Measurements from ENCODE around the gene MYO10.
"Not testable (repeated sequence)": the region's sequence is repeated elsewhere in the genome, so short reads cannot be mapped to it uniquely, and the experiment has no call there.

The MYO10 gene

DNA sequence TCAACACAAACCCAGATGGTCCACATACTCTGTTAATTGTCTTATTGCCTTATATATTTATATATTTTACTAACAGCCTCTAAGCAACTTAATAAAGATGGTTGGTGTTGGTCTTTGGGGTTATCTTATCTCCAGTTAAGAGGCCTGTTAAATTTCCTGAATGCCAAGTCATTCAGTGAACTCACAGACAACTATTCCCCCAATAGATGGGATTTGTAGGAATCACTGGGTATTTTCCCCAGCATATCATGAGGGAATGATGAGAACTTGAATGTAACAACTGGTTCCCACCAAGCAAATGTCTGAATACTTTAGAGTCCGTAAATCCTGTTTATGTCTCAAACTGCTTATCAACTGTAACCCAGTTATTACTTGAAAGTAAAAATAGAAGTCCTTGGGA lies 276.6 kb downstream of the MYO10 start:
- DNase-seq, result no peak

DNA sequence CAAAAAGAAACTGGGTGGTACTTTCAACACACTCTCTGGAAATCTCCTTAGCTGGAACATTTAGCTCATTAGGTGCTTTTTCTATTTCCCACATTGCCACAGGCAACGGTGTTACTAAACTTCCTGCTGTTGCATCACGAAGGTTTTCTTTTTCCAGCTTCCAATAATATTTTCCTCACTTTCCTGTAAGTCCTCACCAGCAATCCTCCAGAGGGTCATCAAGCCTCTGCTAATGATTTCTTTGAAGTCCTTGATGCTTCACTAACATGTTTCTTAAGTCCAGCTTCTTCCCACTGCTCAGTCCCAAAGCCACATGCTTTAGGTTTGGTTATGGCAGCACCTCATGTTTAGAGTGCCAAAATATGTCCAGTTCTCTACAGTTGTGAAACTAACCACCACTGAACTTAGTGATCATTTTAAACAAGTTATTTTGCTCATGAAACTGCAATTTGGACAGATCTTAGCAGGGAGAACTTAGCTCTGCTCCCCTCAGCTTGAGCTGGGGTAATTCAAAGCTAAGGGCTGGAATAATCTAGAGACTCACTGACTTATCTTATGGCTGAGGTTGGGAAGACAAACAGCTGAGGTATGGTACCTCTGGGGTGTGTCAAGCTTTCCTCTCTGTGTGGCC lies 279.4 kb downstream of the MYO10 start:
- DNase-seq, result no peak

DNA sequence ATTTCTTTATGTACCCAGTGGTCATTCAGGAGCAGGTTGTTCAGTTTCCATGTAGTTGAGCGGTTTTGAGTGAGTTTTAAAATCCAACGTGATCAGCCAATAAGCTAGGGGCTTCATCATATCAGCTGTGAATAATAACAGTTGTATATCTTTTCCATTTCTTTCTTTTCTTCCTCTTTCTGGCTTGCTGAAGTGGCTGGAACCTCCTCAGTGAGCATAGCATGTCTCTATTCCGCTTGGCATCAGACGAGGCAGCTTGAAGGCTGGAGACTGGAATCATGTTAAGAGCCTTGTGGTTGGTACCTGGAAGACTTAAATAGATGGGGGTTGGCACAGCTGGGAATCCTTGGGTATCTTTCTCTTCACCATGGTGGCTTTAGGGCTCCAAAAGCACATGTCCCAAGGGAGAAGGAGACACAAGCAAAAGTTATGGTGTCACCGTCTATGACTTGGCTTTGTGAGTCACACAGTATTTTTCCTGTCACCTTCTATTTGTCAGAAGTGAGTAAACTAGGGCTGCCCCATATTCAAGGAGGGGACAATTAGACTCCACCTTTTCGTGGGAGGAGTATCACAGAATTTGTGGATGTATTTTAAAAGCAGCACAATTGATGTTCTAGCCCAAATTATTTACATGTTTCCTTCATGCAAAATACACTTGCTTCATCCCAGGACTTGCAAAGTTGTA lies 281.3 kb downstream of the MYO10 start:
- DNase-seq, result no peak

DNA sequence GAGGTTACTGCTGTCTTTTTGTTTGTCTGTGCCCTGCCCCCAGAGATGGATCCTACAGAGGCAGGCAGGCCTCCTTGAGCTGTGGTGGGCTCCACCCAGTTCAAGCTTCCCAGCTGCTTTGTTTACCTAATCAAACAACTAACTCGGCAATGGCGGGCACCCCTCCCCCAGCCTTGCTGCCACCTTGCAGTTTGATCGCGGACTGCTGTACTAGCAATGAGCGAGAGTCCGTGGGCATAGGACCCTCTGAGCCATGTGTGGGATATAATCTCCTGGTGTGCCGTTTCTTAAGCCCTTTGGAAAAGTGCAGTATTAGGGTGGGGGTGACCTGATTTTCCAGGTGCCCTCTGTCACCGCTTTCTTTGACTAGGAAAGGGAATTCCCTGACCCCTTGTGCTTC lies 287.3 kb downstream of the MYO10 start:
- not testable (repeated sequence) for DNase-seq

DNA sequence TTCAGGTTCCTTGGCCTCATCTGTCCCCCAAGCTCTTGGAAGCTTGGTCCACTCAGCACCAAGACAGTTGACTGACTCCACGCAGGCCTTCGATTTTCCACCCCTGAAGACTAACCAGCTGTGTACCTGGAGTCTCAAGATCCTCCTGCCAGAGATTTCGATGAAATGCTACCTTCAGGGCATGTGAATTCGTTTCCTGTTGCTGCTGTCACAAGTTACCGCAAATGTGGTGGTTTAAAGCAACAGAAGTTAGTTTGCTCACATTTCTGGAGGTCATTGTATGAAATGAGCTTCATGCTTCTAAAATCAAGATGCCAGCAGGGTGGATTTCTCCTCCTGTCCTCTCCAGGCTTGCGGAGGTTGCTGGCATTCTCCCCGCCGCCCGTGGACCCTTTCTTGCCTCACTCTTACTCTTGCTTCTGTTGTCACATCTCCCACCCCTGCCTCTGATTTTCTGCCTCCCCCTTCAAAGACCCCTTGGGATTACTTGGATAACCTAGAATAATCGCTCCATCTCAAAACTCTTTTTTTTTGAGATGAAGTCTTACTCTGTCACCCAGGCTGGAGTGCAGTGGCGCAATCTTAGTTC lies 291.7 kb downstream of the MYO10 start:
- DNase-seq, result no peak

DNA sequence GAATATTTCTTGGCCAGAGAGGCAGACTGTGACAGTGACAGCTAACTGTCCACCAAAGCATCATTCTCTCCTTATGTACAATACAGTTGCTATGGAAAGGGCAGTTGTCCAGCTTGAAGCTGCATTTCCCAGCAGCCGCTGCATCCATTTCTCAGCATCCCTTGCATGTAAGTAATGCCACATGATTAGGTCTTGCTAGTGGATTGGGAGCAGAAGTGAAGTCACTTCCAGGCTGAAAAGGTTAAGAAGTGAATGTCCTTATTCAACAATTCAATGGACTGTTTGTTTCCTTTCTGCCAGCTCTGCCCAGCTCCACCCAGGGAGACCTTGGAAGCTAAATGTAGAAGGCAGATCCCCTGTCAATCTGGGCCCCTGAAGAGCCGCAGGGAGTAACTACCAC lies 293.2 kb downstream of the MYO10 start:
- no peak for DNase-seq

DNA sequence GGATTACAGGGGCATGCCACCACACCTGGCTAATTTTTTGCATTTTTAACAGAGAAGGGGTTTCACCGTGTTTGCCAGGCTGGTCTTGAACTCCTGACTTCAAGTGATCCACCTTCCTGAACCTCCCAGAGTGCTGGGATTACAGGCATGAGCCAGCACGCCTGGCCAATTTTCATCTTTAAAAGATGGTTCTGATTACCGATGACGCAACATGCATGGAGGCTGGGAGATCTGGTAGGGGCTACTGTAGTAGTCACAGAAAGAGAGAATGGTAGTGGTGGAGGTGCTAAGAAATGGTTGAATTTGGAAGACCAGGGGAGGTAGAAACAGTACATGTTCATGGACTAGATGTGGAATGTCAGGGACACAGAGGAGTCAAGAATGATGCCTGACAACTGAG lies 296.9 kb downstream of the MYO10 start:
- no peak for DNase-seq

DNA sequence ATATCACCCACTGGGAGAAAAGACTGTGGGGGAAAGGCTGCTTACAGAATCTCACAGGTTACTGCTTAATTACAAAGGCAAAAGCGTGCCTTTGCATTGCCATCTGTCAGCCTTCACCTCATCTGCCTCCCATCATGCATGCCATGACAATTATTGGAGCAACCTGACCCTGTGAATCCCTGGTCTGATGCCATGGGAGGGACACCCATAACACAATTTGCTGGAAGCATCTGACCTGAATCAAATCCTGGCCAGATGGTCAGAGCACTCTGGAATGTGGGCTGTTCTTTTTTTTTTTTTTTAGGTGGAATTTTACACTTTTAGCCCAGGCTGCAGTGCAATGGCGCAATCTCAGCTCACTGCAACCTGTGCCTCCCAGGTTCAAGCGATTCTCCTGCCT lies 307.7 kb downstream of the MYO10 start:
- DNase-seq, result no peak

DNA sequence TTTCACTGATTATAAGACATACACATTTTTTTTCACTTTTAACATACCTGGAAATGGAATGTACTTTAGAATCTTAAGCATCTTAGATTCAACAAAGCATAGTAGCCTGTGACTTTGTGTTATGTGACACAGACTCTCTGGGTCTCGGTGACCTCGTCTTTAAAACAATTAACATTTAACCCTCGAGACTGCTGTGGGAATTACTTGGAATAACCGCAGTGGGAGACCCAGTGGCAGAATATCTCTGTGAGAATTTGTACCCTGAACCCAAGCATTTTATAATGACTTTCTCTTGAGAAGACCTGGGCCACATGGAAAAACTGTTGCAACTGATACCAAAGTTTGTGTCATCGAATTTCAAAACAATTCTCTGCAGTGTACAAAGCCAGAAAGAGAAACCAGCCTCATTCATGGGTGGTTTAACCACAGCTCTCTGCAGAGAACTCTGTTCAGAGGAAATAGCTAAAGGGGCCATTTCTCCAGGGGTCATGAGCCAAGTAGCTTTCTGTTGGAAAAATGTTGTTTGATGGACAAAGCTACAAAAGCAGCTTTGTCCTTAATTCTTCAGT lies 309.3 kb downstream of the MYO10 start:
- no peak for DNase-seq

DNA sequence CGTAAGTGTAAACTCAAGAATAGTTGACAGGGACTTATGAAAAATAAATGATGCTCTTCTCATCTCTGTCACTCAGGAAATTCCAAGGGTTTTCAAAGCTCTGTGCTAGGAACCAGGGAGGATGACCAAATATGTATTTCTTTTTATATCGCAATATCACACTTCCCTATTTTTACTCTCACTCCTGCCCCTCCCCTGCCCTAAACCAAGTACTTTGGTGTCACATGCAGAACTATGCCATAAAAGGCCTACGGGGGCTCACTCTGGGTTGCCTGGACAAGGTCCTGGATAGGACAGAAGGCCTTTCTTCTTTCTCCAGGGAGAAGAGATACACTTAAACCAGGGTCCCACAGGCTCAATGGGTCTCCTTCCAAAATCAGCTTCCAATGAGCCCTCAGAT lies 311.0 kb downstream of the MYO10 start:
- DNase-seq, result no peak

DNA sequence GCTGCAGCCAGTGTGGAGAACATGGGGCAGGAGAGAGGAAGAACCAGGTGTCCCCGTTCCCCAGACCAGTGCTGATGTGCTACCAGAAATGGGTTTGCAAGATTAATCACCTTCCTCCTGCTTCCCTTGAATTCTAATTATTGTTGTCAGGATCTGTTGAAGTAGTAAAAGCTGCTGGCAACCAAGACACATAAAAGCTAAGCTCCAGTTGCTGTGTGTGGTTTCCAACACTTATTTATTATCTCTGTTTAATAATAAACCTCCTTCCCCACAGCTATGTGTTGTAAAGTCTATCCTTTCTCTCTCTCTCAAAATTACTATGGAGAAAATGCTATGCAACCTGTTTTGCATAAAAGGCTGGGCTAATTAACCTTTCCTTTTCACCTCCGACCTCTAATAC lies 317.0 kb downstream of the MYO10 start:
- no peak for DNase-seq

DNA sequence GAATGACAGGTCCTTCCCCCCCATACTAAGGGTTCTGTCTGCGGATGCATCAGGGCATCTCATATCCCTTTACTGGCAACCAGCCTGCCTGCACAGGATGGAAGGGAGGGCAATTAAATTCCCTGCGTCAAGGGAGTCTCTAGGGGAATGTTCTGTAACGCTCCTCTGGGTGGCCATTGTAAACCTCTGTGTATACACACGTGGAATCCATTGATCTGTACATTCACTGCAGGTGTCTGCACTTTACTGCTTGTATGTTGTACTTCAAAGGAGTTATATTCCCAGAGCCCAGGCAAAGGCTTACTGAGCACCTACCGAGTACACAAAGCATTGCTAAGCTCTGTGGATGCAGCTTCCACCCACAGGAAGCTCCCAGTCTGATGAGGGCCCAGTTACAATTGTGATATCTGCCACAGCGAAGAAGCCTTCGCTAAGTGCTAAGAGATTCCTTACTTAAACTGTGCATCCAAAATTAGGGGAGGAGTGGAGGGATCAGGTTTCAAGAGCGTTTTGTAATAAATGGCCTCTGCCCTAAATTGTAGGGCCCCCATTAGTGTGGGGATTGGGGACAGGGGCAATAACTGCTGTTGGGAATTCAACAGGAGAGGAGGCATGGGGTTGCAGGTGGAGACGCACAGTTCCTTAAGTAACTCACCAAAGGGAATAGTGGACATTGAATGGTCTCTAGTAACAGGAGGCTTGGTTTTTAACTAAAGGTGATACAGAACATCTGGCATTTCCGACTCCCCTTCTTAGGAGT lies 317.8 kb downstream of the MYO10 start:
- no peak for DNase-seq

DNA sequence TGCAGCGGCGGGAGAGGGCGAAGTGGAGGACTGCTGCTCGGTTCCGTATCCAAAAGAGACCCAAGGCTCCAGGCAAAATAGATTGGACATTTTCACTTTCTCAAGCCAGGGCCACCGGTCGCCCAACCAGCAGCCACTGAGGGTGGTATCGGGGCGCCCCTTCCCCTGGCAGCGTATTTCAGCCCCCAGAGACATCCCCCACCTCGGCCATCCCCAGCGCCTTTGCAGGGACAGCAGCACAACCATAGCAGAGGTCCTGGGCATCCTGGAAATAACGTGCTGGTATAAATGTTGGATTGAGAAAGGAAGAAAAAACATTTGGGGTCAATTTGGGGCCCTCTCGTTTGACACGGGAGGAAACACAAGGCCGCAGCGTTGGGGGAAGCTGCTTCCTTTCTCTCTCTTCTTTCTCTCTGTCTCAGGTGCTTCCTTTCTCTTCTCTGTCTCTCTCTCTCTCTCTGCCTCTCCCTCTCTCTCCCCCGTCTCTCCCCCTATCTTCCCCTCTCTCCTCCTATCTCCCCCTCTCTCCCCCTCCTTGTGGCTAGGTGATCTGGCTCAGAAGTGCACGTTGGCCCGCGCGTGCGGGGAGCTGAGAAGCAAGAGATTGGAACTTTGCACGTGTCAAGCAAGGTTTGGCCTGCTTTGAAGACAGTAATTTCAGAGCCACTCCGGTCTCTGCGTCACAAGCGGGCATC lies 318.7 kb downstream of the MYO10 start:
- DNase-seq, result no peak

DNA sequence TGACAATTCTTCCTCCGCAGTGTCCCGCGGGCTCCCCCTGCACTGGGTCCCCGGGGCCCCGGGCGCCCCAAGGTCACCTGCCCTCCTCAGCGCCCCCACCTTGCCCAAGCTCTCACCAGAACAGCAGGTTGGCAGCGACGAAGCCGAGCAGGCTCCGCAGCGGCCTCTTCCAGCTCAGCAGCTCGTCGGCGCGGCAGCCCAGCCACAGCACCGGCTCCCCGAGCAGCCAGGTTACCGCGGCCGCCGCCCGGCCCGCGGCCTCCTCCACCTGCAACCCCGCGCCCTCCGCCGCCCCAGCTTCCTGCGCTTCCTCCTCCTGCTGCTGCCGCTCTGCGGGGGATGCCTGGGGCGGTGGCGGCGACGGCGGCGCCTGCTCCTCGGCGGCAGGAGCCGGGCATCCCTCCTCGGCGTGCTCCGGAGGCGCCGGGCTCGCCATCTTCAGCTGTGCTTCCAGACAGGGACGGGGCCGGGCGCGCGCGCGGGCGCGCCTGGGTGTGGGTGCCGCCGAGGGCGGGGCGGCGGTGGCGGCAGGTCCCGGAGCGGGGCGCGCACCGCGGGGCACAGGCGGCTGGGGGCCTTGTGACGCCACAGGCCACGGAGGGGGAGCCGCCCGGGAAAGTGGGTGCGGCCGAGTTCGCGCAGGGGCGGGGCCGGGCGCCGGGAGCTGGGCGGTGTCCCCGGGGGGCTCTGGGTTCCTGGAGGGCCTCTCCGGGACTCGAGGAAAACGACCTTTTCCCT lies 319.4 kb downstream of the MYO10 start, which contains the start of gene RETREG1:
TSS of gene RETREG1 (minus strand) at position 462 of the 738 bp plus-strand sequence. CDS start at position 436, 26 bp downstream.
- peak; percentile 67 for DNase-seq

DNA sequence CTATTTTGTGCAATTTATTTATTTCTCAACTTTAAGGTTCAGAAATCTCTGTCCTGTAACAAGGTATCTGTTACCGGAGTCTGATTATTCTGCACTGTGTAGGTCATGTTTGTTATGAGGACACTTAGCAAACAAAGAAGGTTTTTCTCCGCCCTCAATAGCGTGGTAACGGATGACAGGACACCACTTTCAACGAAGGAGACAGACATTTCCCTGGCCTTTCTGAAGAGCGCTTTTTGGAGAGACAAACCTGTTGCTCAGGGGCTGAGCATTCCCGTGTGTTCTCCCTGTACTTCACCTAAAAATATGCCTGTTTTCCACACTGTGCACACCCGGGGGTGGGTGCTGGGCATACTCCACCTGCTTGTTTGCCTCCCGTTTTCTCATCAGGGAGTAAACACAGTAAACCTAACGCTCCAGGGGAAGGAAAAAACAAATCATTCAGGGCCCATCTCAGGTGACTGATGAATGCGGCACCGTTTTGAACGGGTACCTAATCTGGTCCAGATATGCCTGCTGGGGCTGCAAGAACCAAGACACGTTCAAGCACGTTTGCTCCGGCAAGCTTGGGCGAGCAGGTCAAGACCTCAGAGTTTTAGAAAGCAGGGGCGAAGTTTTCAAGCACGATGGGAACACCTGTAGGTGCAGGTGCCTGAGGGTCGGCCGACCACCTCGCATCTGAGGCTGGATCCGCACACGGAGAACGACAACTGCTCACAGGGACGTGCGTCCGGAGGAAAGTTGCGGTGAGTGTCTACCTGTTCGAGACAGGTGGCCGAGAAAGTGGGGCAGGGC lies 320.1 kb downstream of the MYO10 start:
- peak; percentile 28 for DNase-seq

DNA sequence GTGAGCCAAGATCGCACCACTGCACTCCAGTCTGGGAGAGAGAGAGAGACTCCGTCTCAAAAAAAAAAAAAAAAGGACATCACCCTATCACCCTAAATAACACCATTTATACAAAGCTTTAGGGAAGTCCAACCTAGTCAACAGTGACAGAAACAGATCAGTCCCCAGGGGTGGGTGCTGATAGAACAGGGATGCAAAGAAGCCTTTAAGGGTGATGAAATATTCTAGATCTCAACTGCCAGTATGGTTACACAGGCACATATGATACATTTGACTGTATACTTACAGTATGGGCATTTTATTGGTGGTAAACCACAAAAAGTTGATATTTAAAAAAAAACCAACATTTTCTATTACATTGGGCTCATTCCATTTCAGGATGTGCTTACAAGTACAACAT lies 324.1 kb downstream of the MYO10 start:
- no peak for DNase-seq
